Upper lobe of left lung (tissue), 4 donors: Measurements from ENCODE around the gene DBF4B.

Source experiments
- POLR2A ChIP-seq, 4 donors: fragments of 450-650 bp; IDR thresholded peaks; one replicate each; pipeline ENCODE4 v1.5.1; 2016 to 2017; ENCODE audit warnings: antibody characterized with exemption in 4 of 4, mild to moderate bottlenecking in 2 of 4
- TF ChIP-seq, protein P1 (sequence below), 6 experiments: fragments of 450-650 bp in 4 of 6; fragments of 200-600 bp in 2 of 6; sonication (generic) in 2 of 6; IDR thresholded peaks; one replicate each; pipeline ENCODE4 v1.5.1; 2016 to 2019; ENCODE audit warnings: antibody characterized with exemption in 6 of 6

DNA sequence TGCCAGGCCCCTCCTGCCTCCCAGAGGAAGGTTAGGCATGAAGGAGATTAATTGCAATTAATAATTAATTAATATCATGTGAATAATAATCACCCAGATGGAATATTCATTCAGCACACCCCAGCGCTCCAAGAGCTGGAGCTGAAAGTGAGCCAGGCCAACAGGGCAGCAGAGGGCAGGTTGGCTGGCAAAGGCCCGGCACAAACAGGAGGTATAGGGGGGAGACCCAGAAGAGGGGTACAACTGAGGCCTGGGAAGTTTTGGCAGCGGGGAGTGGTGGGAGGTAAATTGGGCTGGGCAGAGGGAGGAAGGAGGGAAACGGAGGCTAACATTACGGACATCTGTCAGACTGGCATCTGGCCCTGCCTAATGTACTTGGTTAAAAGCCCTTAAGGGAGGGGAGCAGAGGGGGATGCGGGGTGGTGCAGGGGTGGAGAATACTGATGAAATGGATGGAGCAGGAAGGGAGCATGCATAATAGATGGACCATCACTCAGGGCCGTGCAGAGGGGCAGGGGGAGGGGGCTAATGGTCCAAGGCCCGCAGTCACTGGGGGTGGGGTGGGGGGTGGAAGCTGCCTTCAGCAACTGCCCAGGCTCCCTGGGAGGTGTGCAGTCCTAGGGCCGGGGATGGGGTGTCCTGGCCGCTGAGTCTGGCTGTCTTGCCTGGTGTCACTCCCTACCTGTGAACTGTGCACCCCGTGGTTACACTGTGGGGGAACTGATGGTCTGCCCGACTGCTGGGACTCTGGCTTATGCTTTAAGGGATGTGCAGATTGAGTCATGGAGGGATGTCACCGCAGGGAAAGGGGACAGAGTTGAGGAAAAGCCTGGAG, 52.2 kb downstream of the DBF4B start:
- TF ChIP-seq, protein P1, sequence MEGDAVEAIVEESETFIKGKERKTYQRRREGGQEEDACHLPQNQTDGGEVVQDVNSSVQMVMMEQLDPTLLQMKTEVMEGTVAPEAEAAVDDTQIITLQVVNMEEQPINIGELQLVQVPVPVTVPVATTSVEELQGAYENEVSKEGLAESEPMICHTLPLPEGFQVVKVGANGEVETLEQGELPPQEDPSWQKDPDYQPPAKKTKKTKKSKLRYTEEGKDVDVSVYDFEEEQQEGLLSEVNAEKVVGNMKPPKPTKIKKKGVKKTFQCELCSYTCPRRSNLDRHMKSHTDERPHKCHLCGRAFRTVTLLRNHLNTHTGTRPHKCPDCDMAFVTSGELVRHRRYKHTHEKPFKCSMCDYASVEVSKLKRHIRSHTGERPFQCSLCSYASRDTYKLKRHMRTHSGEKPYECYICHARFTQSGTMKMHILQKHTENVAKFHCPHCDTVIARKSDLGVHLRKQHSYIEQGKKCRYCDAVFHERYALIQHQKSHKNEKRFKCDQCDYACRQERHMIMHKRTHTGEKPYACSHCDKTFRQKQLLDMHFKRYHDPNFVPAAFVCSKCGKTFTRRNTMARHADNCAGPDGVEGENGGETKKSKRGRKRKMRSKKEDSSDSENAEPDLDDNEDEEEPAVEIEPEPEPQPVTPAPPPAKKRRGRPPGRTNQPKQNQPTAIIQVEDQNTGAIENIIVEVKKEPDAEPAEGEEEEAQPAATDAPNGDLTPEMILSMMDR (IDR thresholded peaks at IDR 0.05), result no peak
- TF ChIP-seq POLR2A (IDR thresholded peaks at IDR 0.05), result no peak
